ENCODE results near the gene TMEM121B. TPM values are rescaled to one million over a fixed set of nuclear protein-coding genes. Genes with fewer than 3 reads are reported as not detected.

The TMEM121B gene
- total RNA-seq, 1 donor from 2014 or later: 1.9 TPM

DNA sequence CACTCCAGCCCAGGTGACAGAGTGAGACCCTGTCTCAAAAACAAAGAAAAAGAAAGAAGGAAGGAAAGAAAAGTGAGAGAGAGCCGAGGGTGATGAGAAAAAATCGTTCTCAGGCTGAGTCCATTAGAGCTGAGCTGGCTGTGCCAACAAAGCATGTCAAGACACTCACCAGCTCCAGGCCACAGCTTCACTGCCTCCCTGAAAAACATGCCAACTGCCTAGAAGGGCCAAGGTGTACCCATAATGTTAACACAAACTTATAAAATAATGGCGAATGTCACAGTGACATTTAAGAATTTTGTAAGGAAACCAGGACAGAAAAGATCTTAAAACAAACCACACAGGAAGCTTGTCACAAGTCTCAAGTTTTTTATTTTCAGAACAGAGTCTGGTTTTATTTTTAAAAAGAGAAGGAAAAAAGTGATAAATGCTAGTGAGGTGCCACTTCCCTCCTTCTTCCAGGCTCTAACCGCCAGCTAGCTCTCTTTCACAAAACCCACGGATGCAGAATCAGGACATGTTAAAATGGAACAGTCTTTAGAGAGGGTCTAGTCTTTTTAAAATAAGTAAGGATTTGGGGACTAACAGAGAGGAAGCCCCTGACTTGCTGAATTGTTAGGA lies 5.1 kb downstream of the TMEM121B start:
- ATAC-seq (ENCODE audit: poor library complexity) (no peak), DNase-seq (no peak)
- intact Hi-C loops (cut with DNase I): loop anchor here (5.0 kb wide), 1 partner anchor 51 kb away; no protein-coding TSS in a partner anchor

DNA sequence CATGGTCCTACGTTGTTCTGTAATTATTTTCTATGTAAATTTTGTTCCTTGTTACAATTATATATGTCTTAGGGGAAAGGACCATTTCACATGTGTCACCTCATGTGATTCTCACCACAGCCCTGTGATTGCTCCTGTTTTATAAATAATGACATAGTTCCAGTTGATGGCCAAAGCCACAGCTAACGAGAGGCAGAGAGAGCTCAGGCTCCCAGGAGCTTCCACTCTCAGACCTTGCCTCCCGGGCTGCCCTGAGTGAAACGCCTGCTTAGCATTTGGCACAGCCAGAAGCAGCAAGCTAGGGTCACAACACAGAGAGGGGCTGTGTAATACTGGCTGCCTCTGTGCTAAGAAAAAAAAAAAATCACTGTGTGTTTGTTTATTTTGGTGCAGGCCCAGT lies 5.9 kb downstream of the TMEM121B start:
- ATAC-seq (ENCODE audit: poor library complexity) (no peak), DNase-seq (no peak)
- intact Hi-C loops (cut with DNase I): loop anchor here (5.0 kb wide), 1 partner anchor 52 kb away; no protein-coding TSS in a partner anchor

DNA sequence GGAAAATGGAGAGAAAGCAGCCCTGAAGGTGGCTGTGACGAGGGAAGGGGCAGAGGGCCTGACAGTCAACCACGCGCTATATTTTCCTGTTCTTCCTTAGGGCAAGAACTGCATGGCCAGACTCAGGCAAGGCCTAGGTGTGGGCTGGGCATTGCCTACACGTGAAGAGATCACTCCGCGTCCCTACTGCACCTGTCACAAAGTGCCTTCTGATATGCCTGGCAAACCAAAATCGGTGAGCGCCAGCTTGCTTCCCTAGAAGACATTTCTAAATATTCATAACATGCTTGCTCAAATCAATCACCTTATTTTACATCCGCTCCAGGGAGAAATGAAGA lies 6.3 kb downstream of the TMEM121B start:
- ATAC-seq (ENCODE audit: poor library complexity) (no peak), DNase-seq (no peak)
- intact Hi-C loops (cut with DNase I): loop anchor here (5.0 kb wide), 1 partner anchor 52 kb away; no protein-coding TSS in a partner anchor

DNA sequence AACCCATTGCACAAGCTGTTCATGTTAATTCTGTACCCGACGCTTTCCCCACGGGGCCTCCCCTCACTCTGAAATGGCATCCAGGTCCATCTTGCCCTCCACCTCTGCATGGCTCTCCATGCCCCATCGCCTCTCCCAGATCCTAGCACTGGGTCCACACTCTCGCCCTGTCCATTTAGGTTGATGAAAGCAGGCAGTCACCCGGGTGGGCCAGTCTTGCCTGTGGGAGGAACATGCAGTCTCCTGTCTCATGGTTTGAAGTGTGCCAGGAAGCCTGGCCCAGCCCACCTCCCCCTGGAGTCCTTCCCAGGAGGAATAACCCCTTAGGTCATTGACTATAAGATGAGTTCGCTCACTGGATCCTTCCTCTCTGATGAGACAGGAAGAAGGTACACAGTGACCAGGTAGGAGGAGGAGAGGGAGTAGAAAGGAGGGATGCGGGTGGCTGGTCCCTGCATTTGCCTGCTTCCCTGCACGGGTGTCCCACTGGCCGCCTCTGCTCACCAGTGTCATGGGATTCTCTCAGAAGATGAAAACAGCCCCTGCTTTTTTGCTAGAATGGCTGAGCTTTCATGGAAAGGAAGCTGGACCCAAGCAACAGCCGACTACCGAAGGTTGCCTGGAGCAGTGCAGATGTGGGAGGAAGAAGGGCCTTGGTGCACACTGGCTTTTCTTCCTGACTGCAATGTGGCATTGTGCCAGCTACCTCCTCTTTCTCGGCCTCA lies 6.8 kb downstream of the TMEM121B start:
- DNase-seq (no peak), ATAC-seq (ENCODE audit: poor library complexity) (no peak)
- intact Hi-C loops (cut with DNase I): no loop called here

DNA sequence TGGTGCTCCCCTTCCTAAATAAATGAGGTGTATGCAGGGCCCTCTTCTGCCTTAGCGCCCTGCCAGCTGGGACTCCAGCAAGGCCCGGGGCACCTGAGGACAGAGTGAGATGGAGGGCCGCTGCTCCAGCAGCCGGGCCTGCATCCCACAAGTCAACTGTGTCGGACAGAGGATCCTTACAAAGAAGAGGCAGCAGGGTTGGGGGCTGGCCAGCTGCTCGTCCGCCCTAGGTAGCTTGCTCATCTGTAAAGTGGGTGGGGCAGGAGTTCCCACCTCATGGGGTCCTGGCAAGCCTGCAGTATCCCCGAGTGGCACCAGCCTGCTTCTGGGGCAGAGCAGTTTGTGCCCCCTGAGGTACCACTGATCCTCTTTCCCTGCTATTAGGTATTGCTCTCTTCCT lies 7.6 kb downstream of the TMEM121B start:
- intact Hi-C loops (cut with DNase I): no loop called here
- ATAC-seq (ENCODE audit: poor library complexity) (no peak), DNase-seq (no peak)

DNA sequence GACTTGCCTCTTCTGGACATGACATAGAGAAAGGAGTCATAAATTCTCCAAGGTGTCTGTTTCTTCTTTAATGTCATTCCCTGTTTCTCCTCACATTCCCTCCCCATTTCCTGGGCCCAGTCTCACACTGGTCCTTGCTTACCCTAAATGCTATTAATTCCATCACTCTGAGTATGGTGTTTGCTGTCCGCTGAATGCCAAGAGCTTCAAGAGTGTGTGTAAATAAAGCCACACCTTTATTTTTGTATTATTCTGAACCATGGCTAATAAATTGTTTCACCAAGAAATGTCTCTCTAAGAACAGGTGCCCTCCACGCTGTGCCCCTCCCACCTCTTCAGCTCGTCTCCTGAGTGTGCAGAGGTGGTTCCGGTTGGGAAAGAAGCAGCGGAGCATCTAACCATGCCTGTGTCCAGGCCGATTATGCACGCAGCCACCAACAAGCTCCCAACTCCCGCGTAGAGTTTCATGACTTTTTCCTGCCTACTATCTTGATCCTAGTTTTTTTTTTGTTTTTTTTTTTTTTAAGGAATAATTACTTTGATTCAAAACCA lies 8.6 kb downstream of the TMEM121B start:
- intact Hi-C loops (cut with DNase I): no loop called here
- no peak for DNase-seq
- ATAC-seq (ENCODE audit: poor library complexity): no peak

DNA sequence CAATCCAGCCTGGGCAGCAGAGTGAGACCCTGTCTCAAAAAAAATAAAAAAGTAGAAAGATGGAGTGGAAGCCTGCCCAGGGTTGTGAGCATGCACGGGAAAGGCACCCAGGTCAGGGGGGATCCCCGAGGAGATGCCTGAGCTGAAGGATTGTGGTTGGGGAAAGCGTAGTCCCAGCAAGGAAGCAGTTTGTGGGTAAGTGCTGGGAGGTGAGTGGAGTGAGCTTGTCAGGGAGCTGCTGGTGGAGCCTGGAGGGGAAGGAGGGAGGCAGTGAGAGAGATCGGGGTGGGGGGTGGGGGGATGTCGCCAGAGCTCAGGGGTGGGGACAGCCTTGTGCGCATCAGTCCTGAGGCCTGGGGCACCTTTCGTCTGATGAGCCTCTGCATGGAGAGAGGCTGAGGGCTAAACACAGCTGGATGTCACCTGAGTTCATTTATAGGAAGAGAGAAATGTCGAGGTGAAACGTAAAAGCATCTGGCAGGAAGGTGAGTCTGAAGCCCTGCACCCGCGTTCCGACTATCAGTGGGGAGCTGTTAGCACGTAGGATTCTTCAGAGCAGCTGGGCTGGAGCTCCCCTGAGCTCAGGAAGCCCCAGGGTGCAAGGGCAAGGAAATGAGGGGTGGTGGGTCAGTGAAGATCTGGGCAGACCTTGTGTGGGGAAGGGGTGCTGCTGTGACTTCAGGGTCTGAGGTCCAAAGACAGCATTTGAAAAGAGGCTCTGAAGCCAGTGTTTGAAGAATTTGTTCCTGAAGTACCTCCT lies 10.2 kb downstream of the TMEM121B start:
- ATAC-seq (ENCODE audit: poor library complexity) (no peak), DNase-seq (no peak)
- intact Hi-C loops (cut with DNase I): no loop called here

DNA sequence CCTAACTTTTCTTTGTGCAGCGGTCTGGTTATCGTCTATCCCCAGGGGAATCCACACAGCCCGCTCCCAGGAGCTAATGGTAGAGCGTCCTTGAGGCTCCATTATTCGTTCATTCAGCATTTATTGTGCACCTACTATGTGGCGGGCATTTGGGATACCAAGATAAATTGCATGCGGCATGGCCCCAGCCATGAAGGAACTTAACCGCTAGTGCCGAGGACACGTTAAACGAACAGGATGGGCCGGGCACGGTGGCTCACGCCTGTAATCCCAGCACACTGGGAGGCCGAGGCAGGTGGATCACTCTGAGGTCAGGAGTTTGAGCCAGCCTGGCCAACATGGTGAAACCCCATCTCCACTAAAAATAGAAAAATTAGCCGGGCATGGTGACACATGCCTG lies 11.2 kb downstream of the TMEM121B start:
- ATAC-seq (ENCODE audit: poor library complexity): no peak

DNA sequence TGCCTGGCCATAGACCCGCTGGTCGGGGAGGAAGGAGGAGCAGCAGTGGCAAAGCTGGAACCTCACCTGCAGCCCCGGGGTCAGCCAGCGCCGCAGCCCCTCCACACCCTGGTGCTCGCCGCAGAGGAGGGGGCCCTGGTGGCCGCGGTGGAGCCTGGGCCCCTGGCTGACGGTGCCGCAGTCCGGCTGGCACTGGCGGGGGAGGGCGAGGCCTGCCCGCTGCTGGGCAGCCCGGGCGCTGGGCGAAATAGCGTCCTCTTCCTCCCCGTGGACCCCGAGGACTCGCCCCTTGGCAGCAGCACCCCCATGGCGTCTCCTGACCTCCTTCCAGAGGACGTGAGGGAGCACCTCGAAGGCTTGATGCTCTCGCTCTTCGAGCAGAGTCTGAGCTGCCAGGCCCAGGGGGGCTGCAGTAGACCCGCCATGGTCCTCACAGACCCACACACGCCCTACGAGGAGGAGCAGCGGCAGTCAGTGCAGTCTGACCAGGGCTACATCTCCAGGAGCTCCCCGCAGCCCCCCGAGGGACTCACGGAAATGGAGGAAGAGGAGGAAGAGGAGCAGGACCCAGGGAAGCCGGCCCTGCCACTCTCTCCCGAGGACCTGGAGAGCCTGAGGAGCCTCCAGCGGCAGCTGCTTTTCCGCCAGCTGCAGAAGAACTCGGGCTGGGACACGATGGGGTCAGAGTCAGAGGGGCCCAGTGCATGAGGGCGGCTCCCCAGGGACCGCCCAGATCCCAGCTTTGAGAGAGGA lies 11.9 kb downstream of the TMEM121B start:
- intact Hi-C loops (cut with DNase I): no loop called here
- no peak for DNase-seq
- ATAC-seq (ENCODE audit: poor library complexity): no peak

More for the DNA sequence above, 11.2 kb downstream of the TMEM121B start:
- intact Hi-C loops (cut with DNase I): no loop called here
- DNase-seq: no peak

DNA sequence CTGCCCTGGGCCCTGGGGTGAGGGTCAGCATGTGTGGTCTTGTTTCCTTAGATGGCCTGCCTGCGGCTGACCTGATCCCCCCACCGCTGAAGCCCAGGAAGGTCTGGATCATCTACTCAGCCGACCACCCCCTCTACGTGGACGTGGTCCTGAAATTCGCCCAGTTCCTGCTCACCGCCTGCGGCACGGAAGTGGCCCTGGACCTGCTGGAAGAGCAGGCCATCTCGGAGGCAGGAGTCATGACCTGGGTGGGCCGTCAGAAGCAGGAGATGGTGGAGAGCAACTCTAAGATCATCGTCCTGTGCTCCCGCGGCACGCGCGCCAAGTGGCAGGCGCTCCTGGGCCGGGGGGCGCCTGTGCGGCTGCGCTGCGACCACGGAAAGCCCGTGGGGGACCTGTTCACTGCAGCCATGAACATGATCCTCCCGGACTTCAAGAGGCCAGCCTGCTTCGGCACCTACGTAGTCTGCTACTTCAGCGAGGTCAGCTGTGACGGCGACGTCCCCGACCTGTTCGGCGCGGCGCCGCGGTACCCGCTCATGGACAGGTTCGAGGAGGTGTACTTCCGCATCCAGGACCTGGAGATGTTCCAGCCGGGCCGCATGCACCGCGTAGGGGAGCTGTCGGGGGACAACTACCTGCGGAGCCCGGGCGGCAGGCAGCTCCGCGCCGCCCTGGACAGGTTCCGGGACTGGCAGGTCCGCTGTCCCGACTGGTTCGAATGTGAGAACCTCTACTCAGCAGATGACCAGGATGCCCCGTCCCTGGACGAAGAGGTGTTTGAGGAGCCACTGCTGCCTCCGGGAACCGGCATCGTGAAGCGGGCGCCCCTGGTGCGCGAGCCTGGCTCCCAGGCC lies 12.7 kb downstream of the TMEM121B start:
- intact Hi-C loops (cut with DNase I): no loop called here
- ATAC-seq (ENCODE audit: poor library complexity) (no peak), DNase-seq (no peak)

DNA sequence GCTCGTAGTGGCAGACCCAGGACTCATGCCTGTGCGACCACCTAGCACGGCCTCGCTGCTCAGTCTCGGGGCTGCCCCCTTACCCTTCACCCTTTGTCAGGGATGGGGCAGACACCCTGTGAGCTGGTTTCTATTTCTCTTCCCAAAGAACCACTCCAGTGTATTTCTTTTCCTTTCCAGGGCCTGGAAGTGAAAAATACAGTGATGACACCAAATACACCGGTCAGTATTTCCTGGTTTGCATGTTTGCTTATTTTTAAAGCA lies 13.7 kb downstream of the TMEM121B start:
- ATAC-seq (ENCODE audit: poor library complexity) (no peak), DNase-seq (no peak)
- intact Hi-C loops (cut with DNase I): no loop called here

DNA sequence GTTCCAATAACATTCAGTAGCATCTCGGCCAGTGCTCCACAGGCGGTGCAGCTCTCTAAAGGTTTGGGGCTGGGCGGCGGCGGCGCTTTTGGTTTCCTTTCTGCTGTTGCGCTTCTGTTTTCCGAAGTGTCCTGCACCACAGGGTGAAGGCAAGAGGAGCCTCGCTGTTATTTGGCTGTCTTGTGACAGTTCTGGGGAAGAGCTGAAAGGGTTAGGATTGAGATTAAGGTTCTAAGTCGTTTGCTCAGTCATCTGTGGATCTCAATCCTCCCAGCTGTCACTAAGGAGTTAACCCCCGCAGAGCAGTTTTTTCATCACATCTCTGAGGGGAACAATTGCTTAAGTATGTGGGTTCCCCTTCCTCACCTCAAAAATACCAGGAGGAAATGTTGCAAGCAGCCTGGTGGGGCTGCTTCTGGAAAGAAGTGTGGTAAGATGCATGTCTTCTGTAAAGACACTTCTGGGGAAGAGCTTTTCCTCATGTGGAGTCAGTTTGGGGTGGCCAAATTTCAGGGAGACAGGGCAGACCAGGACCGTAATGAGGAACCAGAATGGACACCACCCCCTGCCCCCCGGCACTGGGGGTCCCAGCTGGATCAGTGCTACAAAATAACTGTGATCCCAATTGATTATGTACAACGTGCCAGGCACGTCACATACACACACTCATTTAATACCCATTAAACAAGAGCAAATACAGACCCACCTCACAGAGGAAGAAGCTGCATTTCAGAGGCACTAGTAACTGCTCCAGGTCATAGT lies 14.2 kb downstream of the TMEM121B start:
- peak; percentile 58 for ATAC-seq (ENCODE audit: poor library complexity)
- peak; percentile 47 for DNase-seq
- intact Hi-C loops (cut with DNase I): no loop called here

DNA sequence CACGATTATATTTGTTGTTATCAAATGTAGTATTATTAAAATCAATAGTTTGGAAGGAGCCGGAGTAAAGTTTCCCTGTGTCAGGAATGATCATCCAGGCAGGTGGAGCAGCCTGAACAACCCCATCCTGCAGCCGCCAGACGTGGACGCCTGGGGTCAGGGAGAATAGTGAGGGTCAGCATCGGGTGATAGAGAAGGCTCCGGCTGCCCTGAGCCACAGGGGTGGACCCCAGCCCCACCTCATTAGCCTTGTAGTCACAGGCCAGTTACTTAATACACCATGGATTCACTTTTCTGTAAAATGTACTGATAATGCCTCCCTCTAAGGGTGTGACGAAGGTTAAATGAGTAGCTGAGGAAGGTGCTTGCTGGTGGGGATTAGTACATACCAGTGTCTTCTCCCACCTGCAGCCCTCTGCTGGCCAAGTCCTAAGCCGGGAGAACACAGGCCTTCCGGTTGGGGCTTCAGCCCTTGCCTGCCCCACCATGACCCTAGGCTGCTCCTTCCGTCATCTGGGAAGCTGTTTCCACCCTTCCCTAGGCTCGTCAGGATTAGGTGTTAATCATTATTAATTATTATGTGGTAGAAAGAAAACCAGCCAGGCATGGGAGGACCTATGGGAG lies 14.9 kb downstream of the TMEM121B start:
- DNase-seq (peak; percentile 45), ATAC-seq (ENCODE audit: poor library complexity) (peak; percentile 55)
- intact Hi-C loops (cut with DNase I): no loop called here

DNA sequence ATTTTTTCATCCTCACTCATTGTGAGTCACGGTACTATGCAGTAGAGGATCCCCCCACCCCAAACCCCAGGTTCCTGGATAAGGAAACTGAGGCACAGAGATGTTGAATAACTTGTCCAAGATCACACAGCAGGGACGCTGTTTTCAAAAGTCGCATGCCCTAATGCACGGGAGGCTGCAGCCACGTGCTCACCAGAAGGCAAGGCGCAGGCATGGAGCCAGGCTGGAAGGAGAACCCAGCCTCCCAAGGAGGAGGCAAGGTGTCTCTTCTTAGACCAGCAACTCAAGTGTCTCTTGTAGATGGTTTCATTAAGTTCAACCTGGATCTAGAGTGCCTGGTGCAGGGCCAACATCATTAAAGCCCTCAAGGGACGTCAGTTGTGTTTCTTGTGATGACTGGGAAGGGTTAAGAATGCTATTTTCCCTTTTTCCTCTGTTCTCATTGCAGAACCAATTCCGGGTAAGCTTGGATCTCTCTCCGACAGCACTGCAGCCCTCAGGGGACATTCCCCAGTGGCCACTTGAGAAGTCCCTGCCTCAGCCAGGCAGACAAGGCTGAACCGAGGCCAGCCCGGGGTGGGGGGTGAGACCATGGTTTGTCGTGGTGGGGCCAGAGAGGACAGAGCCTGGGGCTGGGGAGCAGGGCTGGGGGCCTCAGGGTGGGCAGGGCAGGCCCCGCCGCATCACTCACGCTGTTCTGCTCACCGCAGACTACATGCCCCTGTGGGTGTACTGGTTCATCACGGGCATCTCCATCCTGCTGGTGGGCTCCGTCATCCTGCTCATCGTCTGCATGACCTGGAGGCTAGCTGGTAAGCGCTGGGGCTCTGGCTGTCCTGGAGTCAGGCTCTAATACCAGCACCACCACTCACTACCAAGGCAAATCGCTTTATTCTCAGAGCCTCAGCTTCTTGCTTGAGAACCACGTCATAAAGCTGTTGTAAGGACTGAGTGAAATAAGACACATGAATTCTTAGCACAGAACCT lies 15.7 kb downstream of the TMEM121B start:
- ATAC-seq (ENCODE audit: poor library complexity): no peak
- intact Hi-C loops (cut with DNase I): no loop called here
- no peak for DNase-seq

DNA sequence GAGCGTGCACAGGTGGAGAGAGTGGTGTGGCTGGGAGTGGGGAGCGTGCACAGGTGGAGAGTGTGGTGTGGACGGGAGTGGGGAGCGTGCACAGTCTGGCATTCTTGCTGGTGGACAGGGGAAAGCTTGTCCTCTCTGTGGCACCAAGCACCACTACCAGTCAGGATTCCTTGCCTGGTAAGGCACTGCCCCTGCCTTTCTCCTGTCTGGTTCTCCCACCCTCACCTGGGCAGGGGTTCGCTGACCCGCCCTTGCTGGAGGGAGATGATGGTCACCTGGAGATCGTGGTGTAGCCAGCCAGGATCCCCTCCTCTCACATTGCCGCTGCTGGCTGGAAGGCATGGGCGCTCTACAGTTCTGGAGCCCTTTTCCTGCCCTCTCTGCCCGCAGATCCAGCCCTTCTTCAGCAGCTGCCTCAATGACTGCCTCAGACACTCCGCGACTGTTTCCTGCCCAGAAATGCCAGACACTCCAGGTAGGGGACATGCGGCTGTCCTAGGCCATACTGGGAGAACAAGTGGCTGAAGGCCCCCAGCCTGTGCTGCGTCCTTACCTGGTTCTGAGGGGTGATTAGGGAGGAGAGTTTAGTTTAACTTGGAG lies 16.7 kb downstream of the TMEM121B start:
- intact Hi-C loops (cut with DNase I): no loop called here
- no peak for DNase-seq
- no peak for ATAC-seq (ENCODE audit: poor library complexity)

DNA sequence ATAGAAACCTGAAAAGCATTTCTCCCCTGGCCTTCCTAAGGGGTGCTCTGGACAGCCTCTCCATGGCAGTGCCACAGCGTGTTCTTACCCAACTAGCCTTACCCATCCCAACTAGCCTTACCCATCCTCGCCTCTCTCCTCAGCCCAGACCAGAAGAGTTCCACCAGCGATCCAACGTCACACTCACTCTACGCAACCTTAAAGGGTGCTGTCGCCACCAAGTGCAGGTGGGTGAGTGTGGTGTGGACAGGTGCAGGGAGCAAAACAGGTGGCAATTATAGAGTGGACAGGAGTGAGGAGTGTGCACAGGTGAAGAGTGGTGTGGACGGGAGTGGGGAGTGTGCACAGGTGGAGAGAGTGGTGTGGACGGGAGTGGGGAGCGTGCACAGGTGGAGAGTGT lies 17.8 kb downstream of the TMEM121B start:
- DNase-seq (no peak), ATAC-seq (ENCODE audit: poor library complexity) (no peak)
- intact Hi-C loops (cut with DNase I): no loop called here
